GM12891 (cell line): Measurements from ENCODE around the gene RNASEL.

ENCODE experiments used
- DNase-seq: peaks from one replicate; pipeline ENCODE4 v3.0.0; 2011; ENCODE audit warnings: low spot score; ENCODE audit not compliant: insufficient read length
- FAIRE-seq: peaks from 2 replicates; lab custom pipeline; 2011; peaks lifted over from hg19 to GRCh38; lab: Jason Lieb, UNC
- PAX5 ChIP-seq: IDR thresholded peaks from 2 replicates; pipeline ENCODE4 v1.6.1; 2011; ENCODE audit warnings: low read length, moderate library complexity, mild to moderate bottlenecking; ENCODE audit not compliant: insufficient read depth, severe bottlenecking
- POLR2A ChIP-seq: IDR thresholded peaks from 2 replicates; pipeline ENCODE4 v1.6.1; 2011; ENCODE audit warnings: low read depth, low read length, control low read depth
- POLR2AphosphoS5 ChIP-seq: IDR thresholded peaks from 2 replicates; pipeline ENCODE4 v1.6.1; 2011; ENCODE audit warnings: low read depth, low read length, control low read depth
- POU2F2 ChIP-seq: IDR thresholded peaks from 2 replicates; pipeline ENCODE4 v1.6.1; 2011; ENCODE audit warnings: low read depth, mild to moderate bottlenecking, control low read depth, low read length, moderate library complexity
- SPI1 ChIP-seq: IDR thresholded peaks from 2 replicates; pipeline ENCODE4 v1.6.1; 2011; ENCODE audit warnings: low read depth, low read length, control low read depth
- TAF1 ChIP-seq: IDR thresholded peaks from 2 replicates; pipeline ENCODE4 v1.6.1; 2011; ENCODE audit warnings: low read depth, low read length, control low read depth

Gene RNASEL

DNA sequence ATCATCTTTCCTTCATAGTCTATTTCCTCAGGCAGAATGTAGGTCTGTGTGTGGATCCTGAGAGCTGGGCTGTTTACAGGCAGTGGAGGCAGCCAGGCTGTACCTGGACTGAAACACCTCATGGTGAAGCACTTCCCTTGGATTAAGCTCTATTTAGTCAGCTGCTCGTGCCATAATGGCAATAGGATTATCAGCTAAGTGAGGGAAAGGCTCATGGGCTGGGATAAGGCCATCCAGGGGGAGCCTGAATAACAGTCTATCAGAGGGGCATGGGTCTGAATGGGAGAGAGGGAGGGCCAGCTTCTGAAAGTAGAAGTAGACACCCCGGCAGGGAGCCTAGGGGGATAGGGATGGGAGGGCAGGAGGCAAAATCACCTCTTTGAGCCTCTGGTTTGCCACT is 8.3 kb downstream of the RNASEL start:
- no peak for FAIRE-seq
- no peak for TF ChIP-seq POLR2A
- no peak for TF ChIP-seq PAX5
- no peak for TF ChIP-seq SPI1
- no peak for TF ChIP-seq POLR2AphosphoS5
- no peak for TF ChIP-seq TAF1
- TF ChIP-seq POU2F2: no peak
- no peak for DNase-seq

DNA sequence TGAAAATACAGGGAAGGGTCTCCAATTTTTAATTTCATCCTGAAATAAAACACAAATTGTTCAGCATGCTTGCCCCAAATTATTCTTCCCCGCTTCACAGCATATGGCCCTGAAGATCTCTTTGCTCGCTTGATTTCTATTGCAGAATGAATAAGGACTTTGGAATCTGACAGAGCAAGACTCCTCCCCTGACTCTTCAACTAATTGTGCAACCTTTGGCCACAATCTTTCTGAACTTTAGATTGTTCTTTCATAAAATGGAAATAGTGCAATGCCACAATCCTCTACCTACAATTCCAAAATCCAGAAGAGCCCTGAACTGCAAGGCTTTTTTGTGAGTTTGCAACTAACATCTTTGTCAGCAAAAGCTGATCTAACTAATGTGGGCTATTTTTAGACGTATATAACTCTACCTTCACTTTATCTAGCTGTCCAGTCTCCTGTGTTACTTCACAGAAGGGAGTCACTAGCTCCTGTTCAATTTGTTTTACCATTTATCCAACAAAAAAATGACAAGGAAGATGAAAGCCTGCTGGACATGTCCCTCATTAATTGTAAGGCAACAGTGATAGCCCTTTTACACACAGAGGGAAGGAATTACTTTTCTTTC is 13.4 kb downstream of the RNASEL start:
- no peak for TF ChIP-seq SPI1
- no peak for TF ChIP-seq POLR2A
- no peak for TF ChIP-seq TAF1
- no peak for TF ChIP-seq POU2F2
- TF ChIP-seq POLR2AphosphoS5: no peak
- TF ChIP-seq PAX5: no peak
- FAIRE-seq: no peak
- DNase-seq: no peak

DNA sequence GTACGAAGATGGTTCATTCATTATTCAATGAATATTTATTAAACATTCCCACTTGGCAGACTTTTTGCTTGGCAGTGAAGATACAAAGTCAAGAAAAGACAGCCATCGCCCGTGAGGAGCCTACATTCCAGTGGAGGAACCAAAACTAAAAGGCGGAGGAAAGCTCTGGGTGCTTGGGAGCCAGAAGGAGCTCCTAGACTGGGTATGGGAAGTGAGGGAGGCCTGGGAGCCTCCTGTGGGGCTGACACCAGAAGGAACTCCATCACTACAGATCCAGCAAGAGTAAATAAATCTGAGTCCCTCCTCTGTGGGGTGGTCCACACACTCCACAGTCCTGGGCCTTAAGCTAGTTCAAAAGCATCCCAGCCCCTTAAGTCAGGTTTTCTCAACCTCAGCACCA is 14.9 kb downstream of the RNASEL start:
- FAIRE-seq (no peak), DNase-seq (no peak)
- TF ChIP-seq SPI1: no peak
- no peak for TF ChIP-seq POLR2A
- no peak for TF ChIP-seq PAX5
- TF ChIP-seq POU2F2: no peak
- no peak for TF ChIP-seq TAF1
- TF ChIP-seq POLR2AphosphoS5: no peak

DNA sequence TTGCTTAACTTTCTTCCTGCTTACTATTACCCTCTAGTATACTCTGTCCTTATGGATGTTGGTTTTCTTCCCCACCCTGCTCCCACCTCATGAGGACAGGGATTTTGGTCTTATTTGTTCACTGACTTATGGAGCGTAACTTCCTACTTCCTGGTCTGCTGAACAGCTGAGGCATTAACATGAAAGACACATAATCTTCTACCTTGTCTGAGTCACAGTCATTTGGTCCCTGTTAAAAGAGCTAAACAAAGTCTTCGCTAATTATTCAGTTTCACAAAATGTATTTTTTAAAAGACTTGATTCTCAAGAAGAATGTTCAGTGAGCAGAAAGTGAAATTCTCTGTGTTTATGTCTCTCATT is 18.5 kb downstream of the RNASEL start:
- DNase-seq (no peak), FAIRE-seq (peak; percentile 75)
- TF ChIP-seq POLR2A (no peak), PAX5 (peak; percentile 74), POU2F2 (peak; percentile 36; the same call in 1 of the 2 replicates), SPI1 (no peak), TAF1 (no peak)

DNA sequence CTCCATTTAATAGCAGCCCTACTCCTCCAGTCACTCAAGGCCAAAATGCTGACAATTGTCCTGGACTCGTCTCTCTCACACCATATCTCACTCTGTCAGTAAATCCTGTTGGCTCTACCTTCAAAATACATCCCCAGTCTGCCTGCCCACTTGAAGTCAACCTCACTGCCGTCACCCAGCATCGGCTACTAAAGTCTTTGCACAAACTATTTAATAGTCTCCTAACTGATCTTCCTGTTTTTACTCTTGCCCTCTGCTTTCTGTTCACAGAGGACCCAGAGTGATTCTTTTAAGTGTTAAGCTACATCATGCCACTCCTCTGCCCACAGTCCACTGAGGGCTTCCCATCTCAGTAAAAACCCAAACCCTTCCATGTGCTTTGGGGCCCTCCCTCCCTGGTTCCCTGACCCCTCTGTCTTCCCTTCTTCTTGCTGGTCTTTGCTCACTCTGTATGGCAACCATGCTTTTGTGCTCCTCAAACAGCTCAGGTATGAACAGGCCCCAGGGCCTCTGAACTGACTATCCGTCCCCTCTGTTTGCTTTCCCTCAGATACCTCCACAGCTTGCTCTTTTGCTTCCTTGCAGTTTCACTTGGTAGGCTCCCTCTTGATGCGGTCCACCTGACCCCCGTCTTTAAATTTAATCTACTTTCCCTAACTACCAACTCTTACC is 19.0 kb downstream of the RNASEL start:
- no peak for TF ChIP-seq POLR2AphosphoS5
- no peak for TF ChIP-seq POU2F2
- TF ChIP-seq PAX5: no peak
- TF ChIP-seq TAF1: no peak
- TF ChIP-seq SPI1: no peak
- TF ChIP-seq POLR2A: no peak
- no peak for DNase-seq
- peak; percentile 67 for FAIRE-seq

DNA sequence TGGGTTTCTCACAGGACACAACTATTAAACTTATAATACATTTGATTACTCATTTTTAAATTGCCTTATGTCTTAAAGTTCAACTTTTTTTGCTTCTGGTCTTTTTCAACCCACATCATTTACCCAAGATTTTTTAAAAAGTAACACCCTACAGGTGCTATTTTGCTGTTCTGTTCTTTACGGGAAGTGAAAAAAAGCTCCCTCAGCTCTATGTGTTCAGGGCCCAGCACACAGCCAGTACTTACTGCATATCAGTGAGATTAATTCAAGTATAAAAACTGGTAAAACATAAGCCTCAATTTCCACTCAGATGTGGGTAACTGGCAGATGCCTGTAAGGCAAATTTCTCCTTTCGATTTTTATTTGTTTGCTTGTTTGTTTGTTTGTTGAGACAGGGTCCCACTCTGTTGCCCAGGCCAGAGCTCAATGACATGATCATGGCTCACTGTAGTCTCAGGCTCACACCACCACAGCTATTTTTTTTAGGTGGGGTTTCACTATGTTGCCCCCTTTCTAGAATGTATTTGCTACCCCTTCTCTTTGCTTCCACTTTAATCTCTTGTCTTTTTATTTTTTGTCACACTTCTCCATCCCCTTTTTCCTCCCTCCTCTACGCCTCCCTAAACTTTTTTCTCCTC is 20.3 kb downstream of the RNASEL start:
- DNase-seq (no peak), FAIRE-seq (peak; percentile 60)
- TF ChIP-seq SPI1 (peak; percentile 54), TAF1 (no peak)

DNA sequence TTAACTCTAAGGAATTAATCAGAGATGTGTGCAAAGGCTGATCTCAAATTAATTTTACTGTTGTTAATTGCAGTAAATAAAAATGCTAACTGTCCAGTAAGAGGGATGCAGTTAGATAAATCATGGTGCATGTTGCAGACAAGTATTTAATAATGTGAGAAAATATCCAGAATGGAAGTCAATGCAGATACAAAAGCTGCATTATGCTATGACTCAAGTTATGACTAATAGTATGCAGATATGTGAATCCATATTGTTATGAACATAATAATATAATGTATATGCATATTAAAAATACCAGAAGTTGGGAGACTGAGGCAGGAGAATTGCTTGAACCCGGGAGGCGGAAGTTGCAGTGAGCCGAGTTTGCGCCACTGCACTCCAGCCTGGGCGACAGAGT is 21.4 kb downstream of the RNASEL start:
- FAIRE-seq: no peak

DNA sequence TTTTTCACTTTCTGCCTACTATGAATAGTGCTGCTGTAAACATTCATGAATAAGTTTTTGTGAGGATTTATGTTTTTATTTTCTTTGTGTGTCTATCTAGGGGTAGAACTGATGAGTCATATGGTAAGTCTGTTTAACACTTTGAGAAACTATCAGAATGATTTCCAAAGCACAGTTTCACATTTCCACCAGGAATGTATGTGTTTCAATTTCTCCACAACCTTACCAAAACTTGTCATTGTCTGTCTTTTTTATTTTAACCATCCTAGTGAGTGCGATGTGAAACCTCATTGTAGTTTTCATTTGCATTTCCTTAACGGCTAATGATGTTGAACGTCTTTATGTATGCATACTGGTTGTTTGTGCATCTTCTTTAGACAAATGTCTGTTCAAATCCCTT is 23.5 kb downstream of the RNASEL start:
- TF ChIP-seq PAX5 (no peak), POLR2AphosphoS5 (no peak), POLR2A (no peak), SPI1 (no peak), TAF1 (no peak), POU2F2 (no peak)
- peak; percentile 76 for FAIRE-seq

More for the DNA sequence above, 21.4 kb downstream of the RNASEL start:
- no peak for DNase-seq
- TF ChIP-seq POLR2AphosphoS5 (no peak), SPI1 (no peak), PAX5 (no peak), TAF1 (no peak), POU2F2 (no peak), POLR2A (no peak)

DNA sequence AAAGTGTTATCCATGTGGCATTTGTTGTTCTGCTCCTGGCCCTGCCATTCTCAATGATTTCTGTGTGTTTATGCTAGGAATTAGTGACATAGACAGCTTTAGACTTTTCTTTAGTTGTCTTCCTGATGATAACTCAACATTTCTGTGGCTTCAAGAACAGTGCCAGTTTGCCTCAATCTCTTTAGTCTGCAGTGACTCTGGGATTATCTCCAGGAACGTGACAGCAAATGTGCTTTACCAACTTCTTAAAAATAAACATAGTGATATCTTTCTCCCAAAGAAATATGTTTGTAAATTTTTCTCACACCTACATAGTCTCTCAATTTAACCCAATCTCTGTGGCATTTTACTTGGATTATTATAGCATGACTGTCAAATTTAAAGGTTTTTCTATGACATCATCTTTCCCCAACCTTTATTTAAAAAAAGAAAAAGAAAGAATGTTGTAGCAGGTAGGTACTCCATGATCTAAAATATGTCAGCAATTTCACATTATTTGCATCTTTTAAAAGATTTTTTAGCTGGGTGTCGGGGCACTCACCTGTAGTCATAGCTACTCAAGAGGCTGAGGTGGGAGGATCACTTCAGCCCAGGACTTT is 24.6 kb downstream of the RNASEL start:
- DNase-seq: no peak
- no peak for FAIRE-seq
- TF ChIP-seq TAF1 (no peak), POLR2AphosphoS5 (no peak), SPI1 (no peak), POLR2A (no peak), POU2F2 (no peak), PAX5 (no peak)

More for the DNA sequence above, 23.5 kb downstream of the RNASEL start:
- DNase-seq: no peak

DNA sequence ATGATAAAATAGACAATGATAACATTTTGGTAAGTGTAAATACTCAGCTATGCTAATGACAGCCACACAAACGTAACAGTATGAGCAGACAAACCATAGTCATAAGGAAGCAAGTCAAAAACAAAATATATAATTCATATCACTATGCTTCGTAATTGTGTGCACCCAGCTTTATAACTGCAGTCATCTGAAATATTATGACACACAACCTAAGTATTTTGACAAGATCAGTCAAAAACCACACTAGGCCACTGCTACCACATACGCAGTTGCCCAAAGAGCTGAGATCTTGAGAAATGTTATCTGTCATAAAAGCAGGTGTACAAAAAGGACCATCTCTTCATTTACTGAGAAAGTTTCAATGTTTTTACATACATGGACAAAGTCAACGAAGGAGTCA is 26.0 kb downstream of the RNASEL start:
- TF ChIP-seq PAX5: no peak
- TF ChIP-seq SPI1: no peak
- no peak for TF ChIP-seq POLR2A
- no peak for TF ChIP-seq TAF1
- no peak for TF ChIP-seq POLR2AphosphoS5
- no peak for TF ChIP-seq POU2F2
- FAIRE-seq: no peak
- no peak for DNase-seq
